HG03457 (cell line): ENCODE data around the gene HEATR5A.

ENCODE experiments used
- ATAC-seq: cut with Tn5 transposase; IDR thresholded peaks from one replicate; pipeline ENCODE4 v1.9.1; 2021; ENCODE audit warnings: moderate number of reproducible peaks; ENCODE audit not compliant: unreplicated experiment

Gene HEATR5A

DNA sequence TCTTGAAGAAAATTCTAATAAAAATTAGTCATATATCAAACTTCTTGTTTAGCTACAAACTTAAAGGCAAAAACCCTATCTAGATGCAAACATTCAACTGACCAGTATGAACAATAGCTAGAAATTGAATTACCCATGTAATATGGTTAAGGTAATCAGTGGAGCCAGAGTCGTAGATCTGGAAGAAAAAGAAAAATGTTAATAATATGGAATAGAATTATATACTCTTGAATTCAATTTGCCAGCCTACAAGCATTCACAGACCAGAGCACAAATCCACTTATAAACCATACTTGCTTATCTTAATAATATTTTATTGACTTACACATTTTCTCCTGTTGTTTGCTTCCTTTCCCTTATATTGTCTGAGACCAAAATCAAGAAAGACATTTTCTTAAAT lies 7.7 kb upstream of the HEATR5A start:
- no peak for ATAC-seq

DNA sequence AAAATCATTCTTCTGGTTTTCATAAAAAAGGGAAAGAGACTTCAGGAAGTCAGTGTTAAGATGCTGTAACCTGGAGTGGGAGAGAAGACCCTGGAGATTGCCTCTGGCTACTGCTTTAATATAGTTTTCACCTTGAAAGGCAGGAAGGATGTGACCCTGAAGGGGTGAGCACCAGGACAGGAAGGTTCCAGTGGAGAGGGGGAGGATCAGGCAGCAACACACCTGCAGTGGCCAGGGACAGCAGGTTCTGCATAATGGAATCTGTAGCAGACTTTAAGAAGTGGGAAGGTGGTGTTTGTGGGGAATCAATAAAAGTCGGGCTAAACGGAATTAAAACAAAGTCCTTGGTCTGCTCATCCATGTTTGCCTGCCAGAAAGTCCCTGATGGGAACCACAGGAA lies 6.3 kb upstream of the HEATR5A start:
- no peak for ATAC-seq

DNA sequence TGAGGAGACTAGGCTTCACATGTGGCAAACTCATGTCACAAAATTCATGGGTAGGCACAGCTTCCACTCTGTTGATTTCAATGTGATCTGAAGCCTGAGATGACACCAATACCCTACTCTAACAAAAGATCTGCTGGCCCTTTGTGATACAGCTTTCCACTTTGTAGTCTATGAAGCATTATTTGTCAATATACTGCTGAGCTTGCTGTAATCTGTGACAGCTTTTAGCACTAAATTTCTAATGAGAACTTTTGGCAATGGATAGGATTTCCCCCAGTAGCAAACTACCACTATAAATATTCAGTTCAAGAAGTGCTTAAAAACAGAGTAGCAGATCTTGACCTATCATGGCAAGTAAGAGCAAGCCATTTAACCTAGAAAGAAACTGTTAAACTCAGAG lies 5.6 kb upstream of the HEATR5A start:
- no peak for ATAC-seq

DNA sequence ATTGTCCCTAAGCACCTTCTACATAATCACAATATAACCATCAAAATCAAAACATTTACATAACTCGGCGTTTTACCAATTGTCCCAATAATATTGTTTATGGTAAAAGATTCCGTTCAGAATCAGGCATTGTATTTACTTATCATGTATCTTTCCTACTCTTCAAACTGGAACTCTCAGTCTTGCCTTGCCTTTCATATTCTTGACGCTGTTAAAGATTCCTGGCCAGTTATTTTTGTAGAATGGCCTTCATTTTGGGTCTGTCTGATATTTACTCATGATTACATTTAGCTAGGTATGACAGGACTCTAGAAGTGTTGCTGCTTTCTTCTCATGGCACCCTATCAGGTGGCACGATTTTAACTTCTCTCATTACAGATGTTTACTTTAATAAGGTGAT lies 850 bp upstream of the HEATR5A start:
- no peak for ATAC-seq

DNA sequence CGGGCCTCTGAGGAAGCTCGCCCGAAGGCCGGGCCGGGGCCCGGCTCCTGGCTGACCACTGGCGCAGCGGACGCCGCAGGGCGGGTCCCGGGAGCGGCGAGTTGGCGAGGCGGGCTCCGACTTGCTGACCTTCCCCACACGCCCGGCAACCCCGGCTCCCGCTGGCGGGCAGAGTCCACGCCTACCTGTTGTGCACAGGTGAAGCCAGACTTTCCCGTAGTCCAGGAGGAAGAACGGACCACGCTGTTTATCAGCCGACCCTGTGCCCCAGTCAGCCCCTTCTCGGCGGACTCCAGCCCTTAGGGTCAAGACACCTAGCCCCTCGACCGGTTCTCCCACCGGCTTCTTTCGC lies 407 bp downstream of the HEATR5A start:
- peak; percentile 15 for ATAC-seq

DNA sequence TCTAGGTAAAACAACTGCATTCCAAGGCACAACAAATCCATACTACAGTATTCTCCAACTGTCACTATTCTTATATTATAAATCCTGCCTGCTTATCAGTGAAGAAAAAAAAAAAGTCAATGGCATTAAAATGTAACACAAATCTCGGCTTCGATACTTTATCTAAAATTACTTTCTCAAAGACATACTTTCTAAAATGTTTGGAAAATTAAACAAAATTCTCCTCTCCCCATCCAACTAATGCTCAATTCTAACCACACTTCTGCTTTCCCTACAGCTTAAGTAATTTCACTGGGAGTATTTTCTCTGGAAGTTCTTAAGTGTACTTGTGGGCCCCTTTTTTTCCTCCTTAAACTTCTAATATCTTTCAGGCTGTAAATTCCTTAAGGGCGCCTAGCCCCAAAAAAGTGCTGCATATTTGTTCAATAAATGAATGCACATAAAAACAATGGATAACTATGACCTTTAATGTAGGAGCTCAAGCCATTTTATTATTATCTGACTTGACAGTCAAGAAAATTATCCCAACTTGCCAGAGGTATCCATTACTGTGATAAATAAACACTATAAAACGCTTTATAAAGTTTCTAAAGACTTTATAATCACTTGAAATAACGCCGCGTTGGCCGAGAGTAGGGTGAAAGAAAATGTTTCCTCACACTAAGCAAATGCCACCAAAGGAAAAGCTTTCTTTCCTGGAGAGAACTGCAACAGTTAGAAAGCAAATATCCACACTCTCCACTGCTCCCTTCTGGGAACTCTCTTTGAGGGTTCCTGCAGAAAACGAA lies 977 bp downstream of the HEATR5A start:
- ATAC-seq, result no peak

DNA sequence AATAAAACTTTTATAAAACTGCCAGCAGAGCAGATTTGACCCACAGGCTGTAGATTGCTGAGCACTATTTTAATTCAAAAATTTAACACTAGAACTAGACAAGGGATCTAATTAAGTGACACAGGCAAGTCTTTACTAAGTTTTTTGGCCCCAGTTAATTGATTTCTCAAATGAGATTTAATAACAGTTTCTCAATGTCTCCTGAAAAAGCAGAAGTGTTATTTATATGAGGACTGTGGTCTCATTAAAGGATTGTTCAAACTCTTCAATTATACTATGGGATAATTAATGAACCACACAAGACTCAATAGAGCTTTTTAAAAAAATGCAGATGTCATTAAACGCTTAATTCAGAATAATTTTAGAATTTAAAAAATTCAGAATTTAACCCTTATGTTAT lies 1.9 kb downstream of the HEATR5A start:
- no peak for ATAC-seq

- no peak for ATAC-seq
Measured at GRCh38 chr14:31414190-31414833, 6.0 kb downstream of the HEATR5A start.

GRCh38 chr14:31411218-31411727 lies 9.1 kb downstream of the HEATR5A start:
- ATAC-seq, result no peak

DNA sequence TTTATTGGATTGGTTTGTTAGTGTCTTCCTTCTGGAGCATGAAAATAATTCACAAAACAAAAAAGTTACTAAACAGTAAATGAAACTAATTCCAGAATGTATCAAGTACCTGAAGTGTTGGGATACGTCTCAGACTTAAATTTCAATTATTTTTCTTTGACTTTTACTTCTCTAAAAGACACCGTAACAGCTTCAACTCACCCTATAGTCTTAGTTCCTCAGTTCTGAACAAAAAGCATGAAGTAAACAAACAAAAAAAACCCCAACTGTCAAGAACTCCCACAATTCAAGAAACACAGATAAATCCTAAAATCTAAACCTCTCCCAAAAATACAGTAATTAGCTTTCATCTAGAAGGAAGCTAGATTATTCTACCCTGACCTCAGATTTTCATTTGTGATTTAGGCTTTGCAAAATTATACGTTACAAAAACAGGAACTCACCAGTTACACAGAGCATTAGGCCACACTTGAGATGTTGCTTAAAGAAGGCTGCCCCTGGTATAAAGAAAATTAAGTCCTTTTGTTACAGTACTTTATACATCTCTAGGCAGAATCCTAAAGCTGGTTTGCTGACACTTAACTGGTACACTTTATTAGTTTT lies 10.2 kb downstream of the HEATR5A start:
- ATAC-seq, result no peak

GRCh38 chr14:31408421-31408820 lies 11.9 kb downstream of the HEATR5A start:
- ATAC-seq, result no peak

DNA sequence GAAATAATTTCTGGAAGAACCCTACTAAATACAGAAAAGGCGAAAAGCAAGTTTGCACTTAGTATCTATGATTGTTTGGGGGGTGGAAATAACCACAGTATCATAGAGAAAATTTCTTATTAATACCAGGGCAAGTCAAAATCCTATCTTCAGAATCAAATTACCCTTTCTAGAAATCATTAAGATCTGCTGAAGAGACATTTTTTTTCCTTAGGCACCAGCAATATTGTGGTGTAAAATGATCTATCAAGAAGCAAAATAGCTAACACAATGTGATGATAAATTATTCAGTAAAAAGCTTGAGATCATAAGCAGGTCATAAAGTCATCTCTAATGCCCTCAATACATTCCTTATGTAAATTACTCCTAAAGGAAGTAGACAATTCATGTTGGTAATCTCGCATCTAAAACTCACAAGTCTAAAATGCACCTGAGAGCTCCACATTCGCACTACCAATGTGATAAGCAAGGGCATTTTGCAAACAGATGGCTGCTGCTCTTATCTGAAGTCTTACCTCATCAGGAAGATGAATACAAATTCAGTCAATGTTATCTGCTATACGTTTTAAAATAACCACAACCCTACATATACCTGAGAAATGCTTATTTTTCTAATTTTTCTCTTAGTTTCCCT lies 14.6 kb downstream of the HEATR5A start:
- ATAC-seq, result no peak

DNA sequence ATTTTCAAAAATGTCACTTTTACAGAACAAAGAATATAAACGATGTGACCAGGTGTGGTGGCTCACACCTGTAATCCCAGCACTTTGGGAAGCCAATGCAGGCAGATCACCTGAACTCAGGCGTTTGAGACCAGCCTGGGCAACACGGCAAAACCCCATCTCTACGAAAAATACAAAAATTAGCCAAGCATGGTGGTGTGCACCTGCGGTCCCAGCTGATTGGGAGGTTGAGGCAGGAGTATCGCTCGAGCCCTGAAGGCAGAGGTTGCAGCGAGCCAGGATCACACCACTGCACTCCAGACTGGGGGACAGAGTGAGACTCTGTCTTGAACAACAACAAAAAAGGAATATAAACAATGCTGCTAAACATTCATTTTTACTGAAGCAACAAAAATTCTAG lies 15.2 kb downstream of the HEATR5A start:
- ATAC-seq, result no peak

GRCh38 chr14:31403707-31404106 lies 16.6 kb downstream of the HEATR5A start:
- ATAC-seq, result no peak

DNA sequence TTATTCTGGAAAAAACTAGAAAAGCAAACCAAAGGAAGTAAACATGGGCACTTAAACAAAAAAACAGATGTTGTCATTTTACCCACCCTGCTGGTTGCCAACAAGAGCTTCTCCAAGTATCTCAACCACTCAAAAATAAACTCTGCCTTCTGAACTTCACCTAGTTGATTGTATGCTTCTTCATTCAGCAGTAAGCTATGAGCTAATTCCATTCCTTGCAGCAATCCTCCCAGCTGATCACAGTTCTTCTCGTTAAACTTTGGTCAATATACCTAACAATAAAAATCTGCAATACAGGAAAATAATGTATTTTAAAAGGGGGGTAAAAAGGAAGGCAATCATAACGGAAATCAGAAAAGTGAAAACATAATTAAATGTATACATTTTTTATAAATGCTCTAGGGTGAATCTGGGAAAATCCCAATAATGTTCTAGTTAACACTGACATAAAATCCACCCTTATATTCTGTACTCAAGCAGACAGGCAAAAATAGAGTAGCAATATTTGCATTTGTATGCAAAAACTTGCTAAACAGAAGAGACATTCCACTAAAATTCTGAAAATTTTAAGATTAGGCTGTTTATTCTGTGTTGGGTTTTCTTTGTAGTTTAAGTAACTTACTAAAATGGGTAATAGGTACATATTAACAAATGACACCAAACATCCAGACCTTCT lies 17.4 kb downstream of the HEATR5A start:
- no peak for ATAC-seq

DNA sequence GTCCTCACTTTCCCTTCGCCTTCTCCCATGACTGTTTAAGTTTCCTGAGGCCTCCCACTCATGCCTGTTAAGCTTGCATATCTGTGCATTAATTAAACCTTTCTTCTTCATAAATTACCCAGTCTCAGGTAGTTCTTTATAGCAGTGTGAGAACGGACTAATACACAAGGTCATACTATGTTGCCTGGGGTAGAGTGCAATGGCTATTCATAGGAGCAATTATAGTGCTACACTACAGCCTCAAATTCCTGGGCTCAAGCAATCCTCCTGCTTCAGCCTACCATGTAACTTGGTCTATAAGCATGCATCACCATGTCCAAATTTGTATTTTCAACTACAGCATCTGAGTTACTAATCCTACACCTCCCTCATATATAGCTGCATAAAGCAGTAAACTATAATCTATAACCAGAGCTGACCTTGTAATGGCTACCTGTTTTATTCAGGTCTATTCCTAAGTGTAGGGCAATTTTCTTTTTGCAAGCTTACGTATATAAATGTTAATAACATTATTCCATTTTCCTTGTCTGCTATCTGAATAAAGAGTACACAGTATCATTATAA lies 18.9 kb downstream of the HEATR5A start:
- no peak for ATAC-seq

DNA sequence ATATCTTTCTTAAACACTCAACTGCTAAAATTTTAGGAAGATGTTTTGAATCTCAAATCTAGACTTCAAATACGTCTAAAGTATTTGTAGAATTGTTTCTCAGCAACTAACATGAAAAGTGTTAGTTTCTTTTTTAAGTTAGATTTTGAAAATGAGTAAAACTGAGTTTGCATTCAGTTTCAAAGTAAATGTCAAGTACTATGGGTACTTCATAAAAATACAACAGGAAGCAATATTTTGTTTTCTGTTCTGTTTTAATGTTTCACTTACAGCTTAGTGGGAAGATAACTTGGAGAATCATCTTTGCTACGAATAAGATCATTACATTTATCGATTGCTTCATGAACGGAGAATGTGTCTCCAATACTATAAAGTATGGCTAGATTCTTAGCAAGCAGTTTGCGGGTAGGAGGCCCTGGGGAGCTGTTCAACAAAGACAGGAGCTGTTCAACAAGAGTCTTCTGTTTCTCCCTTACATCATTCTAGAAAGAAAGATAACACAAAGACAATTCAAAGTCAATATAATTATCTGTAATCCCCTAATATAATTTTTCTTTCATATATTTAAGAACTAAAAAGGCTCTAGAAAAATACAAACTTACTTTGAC lies 20.2 kb downstream of the HEATR5A start:
- no peak for ATAC-seq

DNA sequence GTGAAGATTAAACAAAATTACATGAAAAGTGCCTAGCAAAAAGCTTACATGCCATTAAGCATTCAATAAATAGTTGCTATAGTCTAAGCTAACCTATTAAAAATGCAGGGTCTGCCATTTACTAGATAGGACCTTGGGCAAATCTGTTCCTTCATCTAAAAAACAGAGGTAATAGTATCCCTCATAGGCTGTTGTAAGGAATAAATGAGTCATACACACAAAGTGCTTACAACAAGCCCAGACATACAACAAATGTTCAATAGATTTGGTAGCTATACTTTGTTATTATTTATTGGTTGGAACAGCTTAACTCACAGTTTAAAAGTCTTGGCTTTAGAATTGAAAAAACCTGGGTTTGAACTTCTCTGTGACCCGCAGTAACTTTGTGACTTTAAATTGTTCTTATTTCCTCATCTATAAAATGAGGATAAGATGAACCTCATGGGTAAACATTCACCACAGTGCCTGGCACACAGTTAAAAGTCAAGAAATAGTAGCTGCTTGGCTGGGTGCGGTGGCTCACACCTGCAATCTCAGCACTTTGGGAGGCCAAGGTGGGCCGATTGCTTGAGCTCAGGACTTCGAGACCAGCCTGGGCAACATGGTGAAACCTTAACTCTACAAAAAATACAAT lies 24.7 kb downstream of the HEATR5A start:
- ATAC-seq, result no peak

DNA sequence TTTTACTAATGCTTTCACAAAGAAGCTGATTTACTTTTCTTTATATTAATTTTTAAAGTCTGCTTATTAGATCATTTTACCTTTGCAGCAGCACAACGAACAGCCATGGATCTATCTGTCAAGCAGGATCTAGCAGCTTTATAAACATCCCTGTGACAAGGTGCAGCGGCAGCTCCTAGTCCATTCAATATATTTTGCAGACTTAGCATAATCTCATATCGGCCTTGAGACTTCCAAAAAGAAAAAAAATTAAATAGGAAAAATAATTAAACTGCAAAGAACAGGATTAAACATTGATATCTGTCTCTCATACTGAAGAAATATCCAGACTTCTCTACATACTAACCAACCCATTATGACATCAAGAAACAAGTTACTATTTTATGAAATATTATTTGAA lies 25.2 kb downstream of the HEATR5A start:
- no peak for ATAC-seq

GRCh38 chr14:31391977-31392503 lies 28.3 kb downstream of the HEATR5A start:
- ATAC-seq, result no peak
